Osteoblast (primary cell): ENCODE measurements around the gene EED. TPM values are rescaled to one million over a fixed set of nuclear protein-coding genes. Genes with fewer than 3 reads are reported as not detected.
"Not testable (repeated sequence)": the region's sequence is repeated elsewhere in the genome, so short reads cannot be mapped to it uniquely, and the experiment has no call there.

Source experiments
- DNase-seq: peaks from one replicate; pipeline ENCODE4 v3.0.0; 2011; ENCODE audit warnings: low spot score, mixed read lengths; ENCODE audit not compliant: insufficient read length; ENCODE audit errors: missing footprints
- H2AFZ ChIP-seq: 2 replicates; pipeline ENCODE4 v1.6.0; 2011; ENCODE audit warnings: mild to moderate bottlenecking, low read length
- H3K27ac ChIP-seq: 2 replicates; pipeline ENCODE4 v1.5.1; 2011; ENCODE audit warnings: mild to moderate bottlenecking, low read depth, low read length, moderate library complexity
- H3K27me3 ChIP-seq: 2 replicates; pipeline ENCODE4 v1.6.0; 2012; ENCODE audit warnings: mild to moderate bottlenecking, control low read depth, inconsistent platforms, low read length, moderate library complexity; ENCODE audit not compliant: insufficient read depth
- H3K36me3 ChIP-seq: 2 replicates; pipeline ENCODE4 v1.5.1; 2011; ENCODE audit warnings: mild to moderate bottlenecking, low read length, control low read depth, moderate library complexity; ENCODE audit not compliant: insufficient read depth
- H3K4me1 ChIP-seq: 2 replicates; pipeline ENCODE4 v1.5.1; 2011; ENCODE audit warnings: mild to moderate bottlenecking, low read length, control low read depth, moderate library complexity; ENCODE audit not compliant: insufficient read depth
- H3K4me2 ChIP-seq: 2 replicates; pipeline ENCODE4 v1.6.0; 2011; ENCODE audit warnings: mild to moderate bottlenecking, low read length; ENCODE audit not compliant: insufficient read depth
- H3K4me3 ChIP-seq: fragments of 200-600 bp; sonication (generic); 3 replicates; pipeline ENCODE4 v1.5.1; 2012; ENCODE audit warnings: mild to moderate bottlenecking, low read length, inconsistent platforms; ENCODE audit not compliant: insufficient read depth
- H3K79me2 ChIP-seq: 2 replicates; pipeline ENCODE4 v1.6.0; 2012; ENCODE audit warnings: mild to moderate bottlenecking, low read length, control low read depth, inconsistent platforms; ENCODE audit not compliant: insufficient read depth
- H3K9me3 ChIP-seq: 2 replicates; pipeline ENCODE4 v1.5.1; 2011; ENCODE audit warnings: low read depth, low read length, control low read depth
- H4K20me1 ChIP-seq: 2 replicates; pipeline ENCODE4 v1.6.0; 2012; ENCODE audit warnings: mild to moderate bottlenecking, low read length, control low read depth; ENCODE audit not compliant: insufficient read depth
- CTCF ChIP-seq: IDR thresholded peaks from 2 replicates; pipeline ENCODE4 v1.5.1; 2011; ENCODE audit warnings: mild to moderate bottlenecking, low read depth, low read length, moderate library complexity; ENCODE audit errors: extremely low read depth
- small RNA-seq: library from RNA; depleted of rRNA; stranded (forward); fragments of <200 nt; gene quantifications from one replicate; pipeline ENCODE3, GENCODE V24; 2012
- total RNA-seq: library from RNA; depleted of rRNA; stranded (reverse); fragments of >200 nt; gene quantifications from 2 replicates; pipeline ENCODE4 v1.2.3, GENCODE V29; 2012

Gene EED
- total RNA-seq, 1 donor, result 12.3 TPM

- peaks cover 5% of the 10 kb centered on the region for H3K36me3 ChIP-seq
- TF ChIP-seq CTCF, result no peak
- peaks cover 2% of the 10 kb centered on the region for H3K27me3 ChIP-seq
- peak overlapping the region; percentile 92 for H3K27ac ChIP-seq
- H3K79me2 ChIP-seq, result peaks cover 40% of the 10 kb centered on the region
- H3K4me1 ChIP-seq, result peaks cover 9% of the 10 kb centered on the region
- peak overlapping the region; percentile 90 for H3K4me3 ChIP-seq
- H3K4me2 ChIP-seq, result peak overlapping the region; percentile 87
- peak; percentile 44 for DNase-seq
- H4K20me1 ChIP-seq, result no peaks in the 10 kb centered on the region
- no peak overlapping the region for H2AFZ ChIP-seq
- H3K9me3 ChIP-seq, result no peaks in the 10 kb centered on the region
Measured at GRCh38 chr11:86303257-86303656, 58.7 kb downstream of the EED start.

- not testable (repeated sequence) for H3K36me3 ChIP-seq, H3K9me3 ChIP-seq, H3K4me3 ChIP-seq, H3K4me1 ChIP-seq, H4K20me1 ChIP-seq, H3K4me2 ChIP-seq, DNase-seq, H3K27ac ChIP-seq, H3K27me3 ChIP-seq, H2AFZ ChIP-seq
- peaks cover 33% of the 10 kb centered on the region for H3K79me2 ChIP-seq
Measured at GRCh38 chr11:86308710-86309109, 64.2 kb downstream of the EED start.

GRCh38 chr11:86313793-86314192 is 69.2 kb downstream of the EED start:
- H3K9me3 ChIP-seq, result no peaks in the 10 kb centered on the region
- H3K27ac ChIP-seq, result no peak overlapping the region
- H3K4me2 ChIP-seq, result no peak overlapping the region
- peaks cover 4% of the 10 kb centered on the region for H3K4me1 ChIP-seq
- no peak overlapping the region for H2AFZ ChIP-seq
- H3K36me3 ChIP-seq, result peaks cover 2% of the 10 kb centered on the region
- H4K20me1 ChIP-seq, result no peaks in the 10 kb centered on the region
- H3K27me3 ChIP-seq, result no peaks in the 10 kb centered on the region
- no peak overlapping the region for H3K4me3 ChIP-seq
- no peak for TF ChIP-seq CTCF
- peaks cover 18% of the 10 kb centered on the region for H3K79me2 ChIP-seq
- no peak for DNase-seq

- peaks cover 18% of the 10 kb centered on the region for H3K79me2 ChIP-seq
- DNase-seq, result no peak
- H3K4me1 ChIP-seq, result peaks cover 4% of the 10 kb centered on the region
- no peak overlapping the region for H3K27ac ChIP-seq
- H2AFZ ChIP-seq, result no peak overlapping the region
- no peak overlapping the region for H3K4me2 ChIP-seq
- no peaks in the 10 kb centered on the region for H4K20me1 ChIP-seq
- no peaks in the 10 kb centered on the region for H3K27me3 ChIP-seq
- H3K4me3 ChIP-seq, result no peak overlapping the region
- peaks cover 5% of the 10 kb centered on the region for H3K36me3 ChIP-seq
- no peak for TF ChIP-seq CTCF
- H3K9me3 ChIP-seq, result no peaks in the 10 kb centered on the region
Measured at GRCh38 chr11:86314636-86315035, 70.1 kb downstream of the EED start.

Small RNA genes lying within 50 kb of the gene (small RNA-seq; reads per million reads assigned to genes)
- gene RF00017, result not detected
- not detected for gene RN7SL225P

Other genes starting within 250 kb of the EED start
- gene PICALM, start 175.7 kb upstream of the EED start, total RNA-seq, result 313 and 324 TPM in 2 replicates
- 65.9 and 72.2 TPM in 2 replicates for gene HIKESHI, start 57.5 kb downstream of the EED start, total RNA-seq
- 0.36 and 0.88 TPM in 2 replicates for gene CCDC81, start 130.1 kb downstream of the EED start, total RNA-seq